Activated naive CD8-positive, alpha-beta T cell (primary cell): ENCODE results near the gene CHN2.

Source experiments
- H3K27ac Mint-ChIP-seq: one replicate; pipeline ENCODE4 v1.8.0; 2021; ENCODE audit warnings: mixed read lengths
- H3K27me3 Mint-ChIP-seq: one replicate; pipeline ENCODE4 v1.8.0; 2021; ENCODE audit warnings: mixed read lengths
- H3K36me3 Mint-ChIP-seq: one replicate; pipeline ENCODE4 v1.8.0; 2021; ENCODE audit warnings: mixed read lengths
- H3K4me1 Mint-ChIP-seq: one replicate; pipeline ENCODE4 v1.8.0; 2021; ENCODE audit warnings: low read depth, mixed read lengths
- H3K4me3 Mint-ChIP-seq: one replicate; pipeline ENCODE4 v1.8.0; 2021; ENCODE audit warnings: mild to moderate bottlenecking, mixed read lengths
- H3K9me3 Mint-ChIP-seq: one replicate; pipeline ENCODE4 v1.8.0; 2021; ENCODE audit warnings: low read depth, mixed read lengths

Gene CHN2

GRCh38 chr7:29385214-29385814 is 190.7 kb downstream of the CHN2 start:
- Mint-ChIP-seq H3K27me3 (no peaks in the 10 kb centered on the region), H3K27ac (no peak overlapping the region), H3K9me3 (no peaks in the 10 kb centered on the region), H3K4me3 (no peak overlapping the region), H3K36me3 (no peaks in the 10 kb centered on the region), H3K4me1 (no peaks in the 10 kb centered on the region)

- H3K4me3 Mint-ChIP-seq = no peak overlapping the region
- no peaks in the 10 kb centered on the region for H3K36me3 Mint-ChIP-seq
- no peaks in the 10 kb centered on the region for H3K9me3 Mint-ChIP-seq
- no peaks in the 10 kb centered on the region for H3K4me1 Mint-ChIP-seq
- no peak overlapping the region for H3K27ac Mint-ChIP-seq
- H3K27me3 Mint-ChIP-seq = no peaks in the 10 kb centered on the region
Observed at GRCh38 chr7:29386196-29386765, 191.7 kb downstream of the CHN2 start.

- peaks cover 2% of the 10 kb centered on the region for H3K27me3 Mint-ChIP-seq
- H3K4me1 Mint-ChIP-seq = no peaks in the 10 kb centered on the region
- no peak overlapping the region for H3K4me3 Mint-ChIP-seq
- H3K27ac Mint-ChIP-seq = no peak overlapping the region
- H3K36me3 Mint-ChIP-seq = no peaks in the 10 kb centered on the region
- no peaks in the 10 kb centered on the region for H3K9me3 Mint-ChIP-seq
Observed at GRCh38 chr7:29391262-29391661, 196.7 kb downstream of the CHN2 start.

- no peak overlapping the region for H3K27ac Mint-ChIP-seq
- H3K4me3 Mint-ChIP-seq = no peak overlapping the region
- no peaks in the 10 kb centered on the region for H3K9me3 Mint-ChIP-seq
- H3K4me1 Mint-ChIP-seq = no peaks in the 10 kb centered on the region
- H3K27me3 Mint-ChIP-seq = peaks cover 2% of the 10 kb centered on the region
- no peaks in the 10 kb centered on the region for H3K36me3 Mint-ChIP-seq
Observed at GRCh38 chr7:29394321-29394720, 199.7 kb downstream of the CHN2 start.

GRCh38 chr7:29396563-29396962 is 202.0 kb downstream of the CHN2 start:
- no peaks in the 10 kb centered on the region for H3K4me1 Mint-ChIP-seq
- H3K9me3 Mint-ChIP-seq = no peaks in the 10 kb centered on the region
- no peak overlapping the region for H3K4me3 Mint-ChIP-seq
- no peaks in the 10 kb centered on the region for H3K36me3 Mint-ChIP-seq
- peaks cover 2% of the 10 kb centered on the region for H3K27me3 Mint-ChIP-seq
- H3K27ac Mint-ChIP-seq = no peak overlapping the region

GRCh38 chr7:29397398-29397797 is 202.8 kb downstream of the CHN2 start:
- H3K4me3 Mint-ChIP-seq = no peak overlapping the region
- H3K36me3 Mint-ChIP-seq = no peaks in the 10 kb centered on the region
- peaks cover 2% of the 10 kb centered on the region for H3K27me3 Mint-ChIP-seq
- no peaks in the 10 kb centered on the region for H3K4me1 Mint-ChIP-seq
- no peak overlapping the region for H3K27ac Mint-ChIP-seq
- no peaks in the 10 kb centered on the region for H3K9me3 Mint-ChIP-seq

- Mint-ChIP-seq H3K36me3 (no peaks in the 10 kb centered on the region), H3K9me3 (no peaks in the 10 kb centered on the region), H3K27ac (no peak overlapping the region), H3K27me3 (peaks cover 2% of the 10 kb centered on the region), H3K4me1 (no peaks in the 10 kb centered on the region), H3K4me3 (no peak overlapping the region)
Observed at GRCh38 chr7:29398011-29398410, 203.4 kb downstream of the CHN2 start.

- H3K36me3 Mint-ChIP-seq = no peaks in the 10 kb centered on the region
- no peak overlapping the region for H3K27ac Mint-ChIP-seq
- H3K9me3 Mint-ChIP-seq = no peaks in the 10 kb centered on the region
- no peaks in the 10 kb centered on the region for H3K4me1 Mint-ChIP-seq
- no peaks in the 10 kb centered on the region for H3K27me3 Mint-ChIP-seq
- H3K4me3 Mint-ChIP-seq = no peak overlapping the region
Observed at GRCh38 chr7:29400437-29400836, 205.9 kb downstream of the CHN2 start.

DNA sequence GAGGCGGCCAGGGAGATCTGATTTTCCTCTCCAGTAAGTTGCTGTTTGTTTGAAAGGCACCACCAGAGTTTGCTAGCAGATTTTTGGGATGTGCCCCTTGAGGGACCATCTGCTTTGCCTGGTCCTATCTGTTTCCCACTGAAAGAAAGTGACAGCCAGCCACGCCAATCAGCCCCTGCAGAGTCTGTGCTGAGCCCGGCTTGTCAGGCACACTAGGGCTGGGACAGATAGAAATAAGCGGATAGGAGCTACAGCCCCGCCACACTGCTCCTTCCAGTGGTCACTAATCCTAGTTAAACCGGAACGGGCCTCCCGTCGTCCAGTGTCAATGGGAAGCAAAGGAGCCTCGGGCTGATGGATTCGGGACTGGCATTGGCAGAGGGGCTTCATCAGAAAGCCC is 207.2 kb downstream of the CHN2 start:
- Mint-ChIP-seq H3K4me3 (no peak overlapping the region), H3K9me3 (no peaks in the 10 kb centered on the region), H3K27ac (no peak overlapping the region), H3K4me1 (no peaks in the 10 kb centered on the region), H3K27me3 (no peaks in the 10 kb centered on the region), H3K36me3 (no peaks in the 10 kb centered on the region)

GRCh38 chr7:29405891-29406290 is 211.3 kb downstream of the CHN2 start:
- Mint-ChIP-seq H3K36me3 (no peaks in the 10 kb centered on the region), H3K27ac (no peak overlapping the region), H3K27me3 (peaks cover 3% of the 10 kb centered on the region), H3K9me3 (no peaks in the 10 kb centered on the region), H3K4me3 (no peak overlapping the region), H3K4me1 (no peaks in the 10 kb centered on the region)

GRCh38 chr7:29406366-29406765 is 211.8 kb downstream of the CHN2 start:
- no peaks in the 10 kb centered on the region for H3K4me1 Mint-ChIP-seq
- no peak overlapping the region for H3K27ac Mint-ChIP-seq
- peaks cover 3% of the 10 kb centered on the region for H3K27me3 Mint-ChIP-seq
- no peaks in the 10 kb centered on the region for H3K36me3 Mint-ChIP-seq
- no peak overlapping the region for H3K4me3 Mint-ChIP-seq
- no peaks in the 10 kb centered on the region for H3K9me3 Mint-ChIP-seq

GRCh38 chr7:29408841-29409243 is 214.3 kb downstream of the CHN2 start:
- H3K4me3 Mint-ChIP-seq = no peak overlapping the region
- no peaks in the 10 kb centered on the region for H3K4me1 Mint-ChIP-seq
- H3K27me3 Mint-ChIP-seq = peaks cover 3% of the 10 kb centered on the region
- H3K36me3 Mint-ChIP-seq = no peaks in the 10 kb centered on the region
- no peak overlapping the region for H3K27ac Mint-ChIP-seq
- no peaks in the 10 kb centered on the region for H3K9me3 Mint-ChIP-seq

DNA sequence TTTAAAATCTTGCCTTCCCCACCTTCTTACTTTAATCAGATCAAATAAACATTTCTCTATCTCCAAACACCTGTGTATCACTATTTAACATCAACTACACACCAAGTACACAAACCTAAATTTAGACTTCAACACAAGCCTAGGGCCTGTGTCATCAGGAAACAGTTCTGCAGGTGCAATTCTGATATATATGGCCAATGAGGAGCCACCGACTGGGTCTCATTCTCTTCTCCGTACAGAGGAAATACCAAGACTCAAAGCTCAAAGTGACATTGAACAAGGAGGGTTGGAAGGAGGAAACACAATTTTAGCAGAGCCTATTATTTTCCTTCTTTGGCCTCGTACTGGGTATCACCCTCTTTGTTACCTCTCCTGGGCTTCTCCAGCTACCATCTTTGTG is 216.4 kb downstream of the CHN2 start:
- no peaks in the 10 kb centered on the region for H3K36me3 Mint-ChIP-seq
- H3K27ac Mint-ChIP-seq = no peak overlapping the region
- H3K27me3 Mint-ChIP-seq = peaks cover 3% of the 10 kb centered on the region
- H3K9me3 Mint-ChIP-seq = no peaks in the 10 kb centered on the region
- H3K4me3 Mint-ChIP-seq = no peak overlapping the region
- no peaks in the 10 kb centered on the region for H3K4me1 Mint-ChIP-seq

DNA sequence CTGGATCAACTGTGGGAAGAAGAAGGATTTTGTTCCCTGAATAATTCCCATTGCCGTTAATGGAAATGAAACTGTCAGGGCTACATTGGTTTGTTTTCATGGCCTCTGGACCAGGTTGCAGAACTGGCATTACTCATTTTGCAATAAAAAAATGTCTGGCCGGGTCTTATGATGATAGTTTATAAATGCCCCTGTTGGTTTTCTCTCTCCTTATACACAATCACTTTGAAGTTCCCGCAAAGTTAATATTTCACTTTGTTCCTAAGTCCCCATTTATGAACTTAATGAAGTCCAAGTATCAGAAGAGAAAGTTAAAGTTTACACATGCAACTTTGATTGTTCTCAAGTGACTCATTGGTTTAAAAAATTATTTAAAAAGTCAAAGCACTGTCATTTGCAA is 218.3 kb downstream of the CHN2 start:
- peaks cover 3% of the 10 kb centered on the region for H3K27me3 Mint-ChIP-seq
- H3K9me3 Mint-ChIP-seq = no peaks in the 10 kb centered on the region
- H3K27ac Mint-ChIP-seq = no peak overlapping the region
- H3K4me1 Mint-ChIP-seq = no peaks in the 10 kb centered on the region
- H3K36me3 Mint-ChIP-seq = no peaks in the 10 kb centered on the region
- no peak overlapping the region for H3K4me3 Mint-ChIP-seq

- no peaks in the 10 kb centered on the region for H3K4me1 Mint-ChIP-seq
- H3K27ac Mint-ChIP-seq = no peak overlapping the region
- no peak overlapping the region for H3K4me3 Mint-ChIP-seq
- H3K9me3 Mint-ChIP-seq = no peaks in the 10 kb centered on the region
- H3K27me3 Mint-ChIP-seq = no peaks in the 10 kb centered on the region
- no peaks in the 10 kb centered on the region for H3K36me3 Mint-ChIP-seq
Observed at GRCh38 chr7:29413626-29414136, 219.1 kb downstream of the CHN2 start.

GRCh38 chr7:29414216-29414615 is 219.6 kb downstream of the CHN2 start:
- Mint-ChIP-seq H3K27me3 (no peaks in the 10 kb centered on the region), H3K9me3 (no peaks in the 10 kb centered on the region), H3K27ac (no peak overlapping the region), H3K4me3 (no peak overlapping the region), H3K36me3 (no peaks in the 10 kb centered on the region), H3K4me1 (no peaks in the 10 kb centered on the region)
